NCI-H146 treated with DMSO at 0.1 percent for 48 hours (cell line): ENCODE results near the gene ARPC4.
A peak's percentile ranks its signal among the peaks of the same experiment; 100 is the strongest.

Experiments
- DNase-seq: peaks from one replicate; lab custom pipeline; 2025; ENCODE audit not compliant: unreplicated experiment; lab: John Stamatoyannopoulos, UW

ARPC4 gene

GRCh38 chr3:9791127-9791526 is 1.8 kb upstream of the ARPC4 start:
- DNase-seq = no peak

- DNase-seq = no peak
Observed at GRCh38 chr3:9791790-9792404, 985 bp upstream of the ARPC4 start.

GRCh38 chr3:9793161-9793781 is 389 bp downstream of the ARPC4 start:
- no peak for DNase-seq

GRCh38 chr3:9794400-9794799 is 1.5 kb downstream of the ARPC4 start:
- DNase-seq = no peak

GRCh38 chr3:9795207-9795606 is 2.3 kb downstream of the ARPC4 start:
- no peak for DNase-seq

- no peak for DNase-seq
Observed at GRCh38 chr3:9797196-9797945, 4.5 kb downstream of the ARPC4 start.

GRCh38 chr3:9800529-9800928 is 7.6 kb downstream of the ARPC4 start:
- DNase-seq = no peak

- no peak for DNase-seq
Observed at GRCh38 chr3:9803494-9803893, 10.6 kb downstream of the ARPC4 start.

- no peak for DNase-seq
Observed at GRCh38 chr3:9804996-9805395, 12.1 kb downstream of the ARPC4 start.

GRCh38 chr3:9806137-9806536 is 13.3 kb downstream of the ARPC4 start:
- DNase-seq = no peak

GRCh38 chr3:9806688-9807589 is 14.1 kb downstream of the ARPC4 start:
- DNase-seq = no peak

GRCh38 chr3:9807981-9808344 is 15.1 kb downstream of the ARPC4 start:
- DNase-seq = no peak

GRCh38 chr3:9808345-9809037 is 15.6 kb downstream of the ARPC4 start:
- no peak for DNase-seq

GRCh38 chr3:9809239-9809614 is 16.3 kb downstream of the ARPC4 start:
- no peak for DNase-seq

- DNase-seq = peak; percentile 34
Observed at GRCh38 chr3:9809615-9810432, 16.9 kb downstream of the ARPC4 start, which contains the start of gene TTLL3. TSS of gene TTLL3 (plus strand) at chr3:9810262. CDS start at chr3:9810662, 400 bp downstream.

- no peak for DNase-seq
Observed at GRCh38 chr3:9810433-9810770, 17.5 kb downstream of the ARPC4 start.

- DNase-seq = no peak
Observed at GRCh38 chr3:9810846-9811245, 18.0 kb downstream of the ARPC4 start.

GRCh38 chr3:9812870-9813483 is 20.1 kb downstream of the ARPC4 start:
- no peak for DNase-seq

GRCh38 chr3:9815986-9816385 is 23.1 kb downstream of the ARPC4 start:
- no peak for DNase-seq

- no peak for DNase-seq
Observed at GRCh38 chr3:9817436-9817835, 24.6 kb downstream of the ARPC4 start.
